GM21825 (cell line): ENCODE data around the gene SLC12A5.

Source experiments
- ATAC-seq: cut with Tn5 transposase; IDR thresholded peaks from one replicate; pipeline ENCODE4 v1.9.1; 2021; ENCODE audit warnings: mild to moderate bottlenecking, moderate library complexity; ENCODE audit not compliant: unreplicated experiment

Gene SLC12A5

GRCh38 chr20:46025376-46025783 lies 3.6 kb upstream of the SLC12A5 start:
- no peak for ATAC-seq

DNA sequence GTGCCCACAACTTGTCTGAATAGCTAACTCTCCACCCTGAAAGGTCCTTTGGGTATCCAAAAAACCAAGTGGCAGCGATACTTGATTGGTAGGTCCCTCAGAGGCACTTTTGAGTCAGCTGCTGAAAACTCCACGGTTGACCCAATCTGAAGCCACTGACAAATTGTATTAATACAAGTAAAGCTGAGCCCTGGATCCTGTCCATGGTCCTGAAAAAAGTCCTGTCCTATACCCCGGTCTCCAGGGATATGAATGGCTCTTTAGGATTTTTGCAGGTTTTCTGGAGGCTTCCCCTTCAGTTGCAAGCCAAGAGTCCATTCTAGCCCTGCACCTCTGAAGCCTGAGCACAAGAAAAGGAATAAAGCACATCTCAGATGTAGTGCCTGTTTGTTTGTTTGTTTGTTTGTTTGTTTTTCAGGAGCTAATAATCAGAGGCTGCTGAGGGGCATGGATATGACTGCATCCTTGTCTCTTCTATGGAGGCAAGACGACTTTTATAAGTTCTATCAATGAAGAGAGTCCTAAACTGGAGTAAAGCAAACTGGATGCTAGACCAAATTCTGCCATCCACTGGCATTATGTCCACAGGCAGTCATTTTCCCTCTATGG lies 1.7 kb upstream of the SLC12A5 start:
- no peak for ATAC-seq

DNA sequence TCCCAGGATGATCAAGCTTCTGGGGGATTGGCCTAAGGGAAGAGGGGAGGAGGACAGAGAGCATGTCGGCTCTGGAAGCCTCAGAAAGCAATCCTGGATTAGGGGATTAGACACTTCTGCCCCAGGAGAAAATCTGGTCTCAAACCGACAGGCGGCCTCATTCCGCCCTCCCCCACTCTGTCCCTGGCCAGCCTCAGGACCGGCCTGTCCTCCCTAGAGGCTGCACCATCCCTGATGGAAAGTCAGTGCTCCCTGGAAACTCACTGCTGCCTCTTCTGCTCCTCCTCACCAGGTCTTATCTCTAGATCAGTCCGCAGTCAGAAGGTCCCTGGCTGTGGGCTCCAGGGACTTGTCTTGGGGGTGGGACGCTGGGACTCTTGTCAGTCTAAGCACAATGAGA lies 905 bp upstream of the SLC12A5 start:
- no peak for ATAC-seq

- ATAC-seq: no peak
Observed at GRCh38 chr20:46030284-46031013, 1.4 kb downstream of the SLC12A5 start.

GRCh38 chr20:46031014-46031569 lies 2.1 kb downstream of the SLC12A5 start:
- ATAC-seq: no peak

DNA sequence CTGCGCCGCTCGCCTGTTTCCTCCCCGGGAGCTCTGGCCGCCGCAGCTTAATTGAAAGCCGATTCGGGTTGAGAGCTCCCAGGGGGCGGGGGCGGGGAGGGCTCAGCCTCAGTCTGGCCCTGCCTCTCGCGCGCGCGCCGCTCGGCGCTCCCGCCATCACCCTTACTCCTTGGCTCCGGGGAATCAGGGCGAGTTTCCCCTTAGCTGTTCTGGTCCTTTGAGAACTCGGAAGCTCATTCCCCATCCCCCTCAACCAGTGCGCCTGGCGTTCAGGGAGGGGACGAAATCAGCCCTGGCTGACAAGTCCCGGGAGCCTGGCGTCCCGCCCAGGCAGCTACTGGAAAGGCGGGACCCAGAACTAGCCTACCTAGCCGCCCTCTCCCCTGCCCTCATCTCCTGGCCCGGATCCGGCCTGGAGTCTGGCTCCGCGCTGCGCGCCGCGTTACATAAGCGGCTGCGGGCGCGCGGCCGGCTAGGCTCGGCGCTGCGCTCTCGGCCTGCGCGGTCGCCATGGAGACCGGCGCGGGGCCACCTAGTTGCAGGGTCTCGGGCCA lies 2.8 kb downstream of the SLC12A5 start:
- no peak for ATAC-seq

DNA sequence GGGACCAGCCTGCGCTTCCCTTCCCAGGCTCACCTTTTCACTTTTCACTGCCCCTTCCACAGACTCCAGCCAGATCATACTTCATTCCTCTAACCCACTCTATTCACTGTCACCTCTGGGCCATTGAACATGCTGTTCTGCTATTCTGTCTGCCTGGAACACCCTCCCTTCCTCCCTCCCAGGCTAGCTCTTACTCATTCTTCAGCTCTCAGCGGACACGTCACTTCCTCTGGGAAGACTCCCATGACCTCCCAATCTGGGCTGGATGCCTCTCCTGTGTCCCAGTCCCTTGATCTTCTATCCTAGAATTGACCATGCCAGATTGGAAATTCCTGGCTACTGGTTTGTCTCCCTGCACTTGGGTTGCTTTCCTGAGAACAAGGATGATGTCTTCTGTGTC lies 5.0 kb downstream of the SLC12A5 start:
- ATAC-seq: no peak

- no peak for ATAC-seq
Observed at GRCh38 chr20:46035253-46035652, 6.2 kb downstream of the SLC12A5 start.

- no peak for ATAC-seq
Observed at GRCh38 chr20:46035713-46036112, 6.7 kb downstream of the SLC12A5 start.

DNA sequence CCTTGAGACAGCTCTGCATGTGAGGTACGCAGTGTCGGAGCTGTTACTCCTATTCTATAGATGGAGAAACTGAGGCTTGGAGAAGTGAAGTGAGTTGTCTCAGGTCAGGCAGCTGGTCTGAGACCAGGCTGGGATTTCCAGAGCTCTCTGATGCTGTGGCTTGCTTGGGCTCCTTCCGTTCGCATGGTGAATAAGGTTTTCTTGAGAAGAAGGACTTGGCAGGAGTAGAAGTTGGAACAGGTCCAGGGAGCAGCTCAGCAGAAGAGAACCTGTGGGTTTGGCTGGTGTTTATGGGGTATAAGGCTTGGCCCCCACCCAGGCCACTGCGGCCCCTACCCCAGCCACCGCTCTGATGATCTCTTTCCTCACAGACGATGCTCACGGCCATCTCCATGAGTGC lies 7.4 kb downstream of the SLC12A5 start:
- ATAC-seq: no peak

DNA sequence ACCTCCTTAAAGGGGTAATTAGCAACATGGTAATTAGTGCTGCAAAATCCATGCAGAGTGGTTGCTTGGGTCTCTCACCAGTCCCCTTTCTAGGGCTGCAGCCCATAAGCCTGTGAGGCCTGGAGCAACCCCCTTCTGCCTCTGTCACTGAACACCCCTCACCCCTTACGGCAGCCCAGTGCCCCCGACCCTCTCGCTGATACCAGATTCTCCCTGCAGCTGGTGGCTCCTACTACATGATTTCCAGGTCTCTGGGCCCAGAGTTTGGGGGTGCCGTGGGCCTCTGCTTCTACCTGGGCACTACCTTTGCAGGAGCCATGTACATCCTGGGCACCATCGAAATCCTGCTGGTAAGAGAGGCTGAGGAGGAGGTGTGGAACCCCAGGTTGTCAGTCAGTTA lies 8.0 kb downstream of the SLC12A5 start:
- ATAC-seq: no peak

DNA sequence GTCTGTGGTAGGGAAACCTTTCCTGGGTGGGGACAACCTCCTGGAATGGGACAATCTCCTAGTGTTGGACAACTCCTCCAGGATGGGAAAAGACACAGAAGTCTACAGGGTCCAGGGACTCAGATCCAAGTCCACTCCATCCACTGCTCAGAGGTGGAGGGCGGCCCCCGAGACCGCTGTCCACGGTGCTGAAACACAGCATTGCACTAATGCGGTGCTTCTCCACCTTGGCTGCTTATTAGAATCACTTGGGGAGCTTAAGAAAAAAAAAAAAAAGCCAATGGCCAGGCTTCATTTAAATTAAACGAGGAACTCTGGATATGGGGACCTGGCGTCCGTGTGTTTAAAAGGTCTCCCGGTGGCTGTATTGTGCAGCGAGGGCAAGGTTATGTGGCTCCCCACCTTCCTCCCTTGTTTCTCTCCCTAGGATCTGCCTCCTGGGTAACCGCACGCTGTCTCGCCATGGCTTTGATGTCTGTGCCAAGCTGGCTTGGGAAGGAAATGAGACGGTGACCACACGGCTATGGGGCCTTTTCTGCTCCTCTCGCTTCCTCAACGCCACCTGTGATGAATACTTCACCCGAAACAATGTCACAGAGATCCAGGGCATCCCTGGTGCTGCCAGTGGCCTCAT lies 12.0 kb downstream of the SLC12A5 start:
- no peak for ATAC-seq

GRCh38 chr20:46043556-46043955 lies 14.5 kb downstream of the SLC12A5 start:
- no peak for ATAC-seq

- ATAC-seq: no peak
Observed at GRCh38 chr20:46044896-46045295, 15.9 kb downstream of the SLC12A5 start.

- no peak for ATAC-seq
Observed at GRCh38 chr20:46046588-46047310, 17.7 kb downstream of the SLC12A5 start.

- no peak for ATAC-seq
Observed at GRCh38 chr20:46047821-46048220, 18.8 kb downstream of the SLC12A5 start.

GRCh38 chr20:46049190-46049589 lies 20.2 kb downstream of the SLC12A5 start:
- ATAC-seq: no peak

- no peak for ATAC-seq
Observed at GRCh38 chr20:46049815-46050214, 20.8 kb downstream of the SLC12A5 start.

DNA sequence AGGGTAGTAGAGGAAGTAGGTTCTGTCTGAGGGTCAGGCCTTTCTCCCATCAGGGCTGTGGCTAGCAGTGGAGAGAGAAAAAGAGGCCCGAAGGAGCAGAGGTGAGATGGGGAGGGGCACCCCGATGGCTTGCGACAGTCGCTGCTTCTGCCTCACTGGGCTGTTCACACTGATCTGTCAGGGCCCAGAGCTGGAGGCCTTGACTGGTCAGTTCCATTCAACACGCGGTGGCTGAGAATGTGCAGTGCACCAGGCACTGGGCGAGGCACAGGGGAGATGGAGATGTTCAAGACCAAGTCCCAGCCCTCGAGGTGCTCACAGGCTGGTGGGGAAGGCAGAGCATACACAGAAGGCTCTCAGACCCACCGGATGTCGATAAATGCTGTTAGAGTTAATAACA lies 21.4 kb downstream of the SLC12A5 start:
- no peak for ATAC-seq

DNA sequence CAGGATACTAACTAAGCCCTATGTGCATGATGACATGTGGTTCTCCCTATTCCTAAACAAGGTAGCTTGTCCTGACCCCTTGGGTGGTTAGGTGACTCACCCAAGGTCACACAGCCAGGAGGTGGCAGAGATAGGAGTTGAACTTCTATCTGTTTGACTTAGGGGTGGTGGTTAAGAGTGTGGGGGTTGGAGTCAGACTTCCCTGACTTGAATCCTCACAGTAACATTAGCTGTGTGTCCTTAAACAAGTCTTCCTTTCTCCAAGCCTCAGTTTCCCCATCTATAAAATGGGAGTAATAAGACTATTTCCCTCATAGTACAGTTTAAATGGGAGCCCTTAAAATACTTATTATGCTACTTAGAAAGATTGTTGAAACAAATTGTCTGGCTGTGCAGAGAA lies 21.9 kb downstream of the SLC12A5 start:
- no peak for ATAC-seq
